Gastroesophageal sphincter (tissue), 3 donors: ENCODE results near the gene KCNH1.

Source experiments
- POLR2A ChIP-seq, 2 donors: fragments of 450-650 bp; IDR thresholded peaks; one replicate each; pipeline ENCODE4 v1.6.1; 2017; ENCODE audit warnings: antibody characterized with exemption in 2 of 2, mild to moderate bottlenecking in 2 of 2, moderate library complexity in 1 of 2
- TF ChIP-seq, protein P1 (sequence below), 4 experiments: fragments of 200-600 bp in 2 of 4; fragments of 450-650 bp in 2 of 4; sonication (generic) in 1 of 4; IDR thresholded peaks; one replicate each; pipeline ENCODE4 v1.5.1; 2017 to 2019; ENCODE audit warnings: antibody characterized with exemption in 4 of 4, mild to moderate bottlenecking in 2 of 4, moderate library complexity in 2 of 4

DNA sequence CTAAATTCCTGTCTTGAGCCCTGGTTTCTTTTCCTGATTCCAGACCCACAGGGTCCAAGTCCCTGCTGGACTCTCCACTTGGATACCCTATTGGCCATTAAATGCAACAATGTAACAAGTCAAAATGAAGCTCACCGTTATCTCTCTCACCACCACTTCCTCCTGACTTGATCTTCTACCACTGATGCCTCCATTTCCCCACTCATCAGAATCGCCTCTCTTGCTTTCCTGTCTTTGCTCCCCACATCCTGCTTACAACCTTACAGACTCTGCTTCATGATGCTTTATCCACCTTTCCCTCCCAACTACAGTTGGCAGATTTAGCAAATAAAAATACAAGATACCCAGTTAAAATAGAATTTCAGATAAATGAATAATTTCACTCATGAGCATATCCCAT lies 343.8 kb downstream of the KCNH1 start:
- TF ChIP-seq, protein P1, sequence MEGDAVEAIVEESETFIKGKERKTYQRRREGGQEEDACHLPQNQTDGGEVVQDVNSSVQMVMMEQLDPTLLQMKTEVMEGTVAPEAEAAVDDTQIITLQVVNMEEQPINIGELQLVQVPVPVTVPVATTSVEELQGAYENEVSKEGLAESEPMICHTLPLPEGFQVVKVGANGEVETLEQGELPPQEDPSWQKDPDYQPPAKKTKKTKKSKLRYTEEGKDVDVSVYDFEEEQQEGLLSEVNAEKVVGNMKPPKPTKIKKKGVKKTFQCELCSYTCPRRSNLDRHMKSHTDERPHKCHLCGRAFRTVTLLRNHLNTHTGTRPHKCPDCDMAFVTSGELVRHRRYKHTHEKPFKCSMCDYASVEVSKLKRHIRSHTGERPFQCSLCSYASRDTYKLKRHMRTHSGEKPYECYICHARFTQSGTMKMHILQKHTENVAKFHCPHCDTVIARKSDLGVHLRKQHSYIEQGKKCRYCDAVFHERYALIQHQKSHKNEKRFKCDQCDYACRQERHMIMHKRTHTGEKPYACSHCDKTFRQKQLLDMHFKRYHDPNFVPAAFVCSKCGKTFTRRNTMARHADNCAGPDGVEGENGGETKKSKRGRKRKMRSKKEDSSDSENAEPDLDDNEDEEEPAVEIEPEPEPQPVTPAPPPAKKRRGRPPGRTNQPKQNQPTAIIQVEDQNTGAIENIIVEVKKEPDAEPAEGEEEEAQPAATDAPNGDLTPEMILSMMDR (IDR thresholded peaks at IDR 0.05), result no peak
- no peak for TF ChIP-seq POLR2A (IDR thresholded peaks at IDR 0.05)
